Neutrophil (primary cell): Measurements from ENCODE around the gene PHTF1.

Source experiments
- H3K27ac ChIP-seq: fragments of 200-600 bp; sonication (generic); 2 replicates; pipeline ENCODE4 v1.5.1; 2016; ENCODE audit warnings: mild to moderate bottlenecking, moderate library complexity
- H3K27me3 ChIP-seq: fragments of 200-600 bp; sonication (generic); 2 replicates; pipeline ENCODE4 v1.6.0; 2016; ENCODE audit warnings: mild to moderate bottlenecking
- H3K36me3 ChIP-seq: fragments of 200-600 bp; sonication (generic); 2 replicates; pipeline ENCODE4 v1.5.1; 2017
- H3K4me1 ChIP-seq, 2 experiments: fragments of 200-600 bp in 1 of 2; sonication (generic) in 1 of 2; 1 replicate in 1 of 2; 2 replicates in 1 of 2; pipeline versions ENCODE4 v1.5.1 to v1.6.1; 2013 to 2016; ENCODE audit warnings: low read depth in 1 of 2, low read length in 1 of 2, mild to moderate bottlenecking in 1 of 2, moderate library complexity in 1 of 2; ENCODE audit not compliant: control insufficient read depth in 1 of 2, insufficient read depth in 1 of 2
- H3K4me3 ChIP-seq, 2 experiments: fragments of 200-600 bp in 1 of 2; sonication (generic) in 1 of 2; 1 replicate in 1 of 2; 2 replicates in 1 of 2; pipeline ENCODE4 v1.5.1; 2013 to 2016; ENCODE audit warnings: low read depth in 1 of 2, low read length in 1 of 2, mild to moderate bottlenecking in 1 of 2, moderate library complexity in 1 of 2
- H3K9me3 ChIP-seq: fragments of 200-600 bp; sonication (generic); 2 replicates; pipeline ENCODE4 v1.5.1; 2016
- TF ChIP-seq, protein P1 (sequence below): fragments of 200-600 bp; sonication (generic); IDR thresholded peaks from 2 replicates; pipeline ENCODE4 v1.5.1; 2016; ENCODE audit warnings: antibody characterized with exemption

The PHTF1 gene

GRCh38 chr1:113701429-113701828 is 57.9 kb downstream of the PHTF1 start:
- no peak overlapping the region for H3K27ac ChIP-seq
- TF ChIP-seq, protein P1, sequence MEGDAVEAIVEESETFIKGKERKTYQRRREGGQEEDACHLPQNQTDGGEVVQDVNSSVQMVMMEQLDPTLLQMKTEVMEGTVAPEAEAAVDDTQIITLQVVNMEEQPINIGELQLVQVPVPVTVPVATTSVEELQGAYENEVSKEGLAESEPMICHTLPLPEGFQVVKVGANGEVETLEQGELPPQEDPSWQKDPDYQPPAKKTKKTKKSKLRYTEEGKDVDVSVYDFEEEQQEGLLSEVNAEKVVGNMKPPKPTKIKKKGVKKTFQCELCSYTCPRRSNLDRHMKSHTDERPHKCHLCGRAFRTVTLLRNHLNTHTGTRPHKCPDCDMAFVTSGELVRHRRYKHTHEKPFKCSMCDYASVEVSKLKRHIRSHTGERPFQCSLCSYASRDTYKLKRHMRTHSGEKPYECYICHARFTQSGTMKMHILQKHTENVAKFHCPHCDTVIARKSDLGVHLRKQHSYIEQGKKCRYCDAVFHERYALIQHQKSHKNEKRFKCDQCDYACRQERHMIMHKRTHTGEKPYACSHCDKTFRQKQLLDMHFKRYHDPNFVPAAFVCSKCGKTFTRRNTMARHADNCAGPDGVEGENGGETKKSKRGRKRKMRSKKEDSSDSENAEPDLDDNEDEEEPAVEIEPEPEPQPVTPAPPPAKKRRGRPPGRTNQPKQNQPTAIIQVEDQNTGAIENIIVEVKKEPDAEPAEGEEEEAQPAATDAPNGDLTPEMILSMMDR: no peak
- no peak overlapping the region for H3K4me3 ChIP-seq
- H3K4me1 ChIP-seq: peaks cover 0 to 8% of the 10 kb centered on the region in 2 experiments
- peaks cover 36% of the 10 kb centered on the region for H3K36me3 ChIP-seq
- no peaks in the 10 kb centered on the region for H3K27me3 ChIP-seq
- H3K9me3 ChIP-seq: no peaks in the 10 kb centered on the region

- Histone ChIP-seq H3K36me3 (peaks cover 15% of the 10 kb centered on the region), H3K4me3 (no peak overlapping the region), H3K27ac (no peak overlapping the region), H3K27me3 (no peaks in the 10 kb centered on the region), H3K4me1 (no peaks in the 10 kb centered on the region), H3K9me3 (no peaks in the 10 kb centered on the region)
- TF ChIP-seq, protein P1: no peak
These were observed 64.4 kb downstream of the PHTF1 start for GRCh38 chr1:113694910-113695309.

GRCh38 chr1:113692824-113693431 is 66.4 kb downstream of the PHTF1 start:
- TF ChIP-seq, protein P1: no peak
- no peak overlapping the region for H3K4me3 ChIP-seq
- H3K4me1 ChIP-seq: no peaks in the 10 kb centered on the region
- H3K27me3 ChIP-seq: no peaks in the 10 kb centered on the region
- H3K27ac ChIP-seq: no peak overlapping the region
- H3K9me3 ChIP-seq: no peaks in the 10 kb centered on the region
- H3K36me3 ChIP-seq: peaks cover 13% of the 10 kb centered on the region

- H3K27ac ChIP-seq: no peak overlapping the region
- peaks cover 9% of the 10 kb centered on the region for H3K36me3 ChIP-seq
- TF ChIP-seq, protein P1: no peak
These were observed 66.9 kb downstream of the PHTF1 start for GRCh38 chr1:113692342-113692741.

DNA sequence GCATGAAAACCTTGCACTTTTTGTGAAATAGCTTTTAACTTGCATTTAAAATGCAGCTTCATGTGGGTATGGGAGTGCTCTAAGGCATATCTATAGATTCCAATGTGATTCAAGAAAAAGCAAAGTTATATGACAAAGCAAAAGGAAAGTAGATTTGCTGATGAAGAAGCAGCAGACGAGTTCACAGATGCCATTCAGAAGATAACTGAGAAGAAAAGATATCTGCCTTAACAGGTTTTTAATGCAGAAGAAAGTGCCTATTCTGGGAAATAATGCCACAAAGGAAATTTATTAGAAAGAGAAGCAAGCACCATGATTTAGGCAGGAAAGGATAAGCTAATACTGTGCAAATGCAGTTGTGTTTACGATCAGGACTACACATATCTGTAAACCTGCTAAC is 68.1 kb downstream of the PHTF1 start:
- Histone ChIP-seq H3K27me3 (no peaks in the 10 kb centered on the region), H3K4me1 (no peaks in the 10 kb centered on the region), H3K27ac (no peak overlapping the region), H3K9me3 (no peaks in the 10 kb centered on the region), H3K4me3 (no peak overlapping the region), H3K36me3 (peaks cover 7% of the 10 kb centered on the region)
- TF ChIP-seq, protein P1: no peak

More at GRCh38 chr1:113692342-113692741, 66.9 kb downstream of the PHTF1 start:
- no peaks in the 10 kb centered on the region for H3K9me3 ChIP-seq
- H3K4me3 ChIP-seq: no peak overlapping the region
- H3K27me3 ChIP-seq: no peaks in the 10 kb centered on the region
- no peaks in the 10 kb centered on the region for H3K4me1 ChIP-seq
